Central memory CD4-positive, alpha-beta T cell (primary cell): Measurements from ENCODE around the gene DNAJB4.
"Not testable (repeated sequence)": the region's sequence is repeated elsewhere in the genome, so short reads cannot be mapped to it uniquely, and the experiment has no call there.

ENCODE experiments used
- DNase-seq: peaks from one replicate; pipeline ENCODE4 v3.0.0; 2022

The DNAJB4 gene

GRCh38 chr1:78040484-78041089, 35.8 kb downstream of the DNAJB4 start:
- no peak for DNase-seq

- no peak for DNase-seq
These were observed 38.7 kb downstream of the DNAJB4 start for GRCh38 chr1:78043436-78043835.

- DNase-seq: no peak
These were observed 40.2 kb downstream of the DNAJB4 start for GRCh38 chr1:78044796-78045562.

GRCh38 chr1:78045563-78045925, 40.8 kb downstream of the DNAJB4 start:
- no peak for DNase-seq

GRCh38 chr1:78045926-78046778, 41.4 kb downstream of the DNAJB4 start, which contains the start of gene GIPC2:
GIPC2 (plus strand) TSS chr1:78045966; CDS start chr1:78046095, 129 bp downstream.
- DNase-seq: no peak

GRCh38 chr1:78047106-78047505, 42.4 kb downstream of the DNAJB4 start:
- DNase-seq: no peak

- DNase-seq: no peak
These were observed 42.9 kb downstream of the DNAJB4 start for GRCh38 chr1:78047631-78048030.

GRCh38 chr1:78048446-78048845, 43.7 kb downstream of the DNAJB4 start:
- DNase-seq: no peak

GRCh38 chr1:78049396-78049795, 44.7 kb downstream of the DNAJB4 start:
- no peak for DNase-seq

- DNase-seq: no peak
These were observed 46.3 kb downstream of the DNAJB4 start for GRCh38 chr1:78051005-78051404.

- no peak for DNase-seq
These were observed 48.1 kb downstream of the DNAJB4 start for GRCh38 chr1:78052685-78053405.

GRCh38 chr1:78053498-78053897, 48.8 kb downstream of the DNAJB4 start:
- no peak for DNase-seq

GRCh38 chr1:78054559-78054958, 49.8 kb downstream of the DNAJB4 start:
- DNase-seq: no peak

GRCh38 chr1:78054972-78055371, 50.2 kb downstream of the DNAJB4 start:
- no peak for DNase-seq

GRCh38 chr1:78055565-78056132, 50.9 kb downstream of the DNAJB4 start:
- no peak for DNase-seq

GRCh38 chr1:78058670-78059069, 53.9 kb downstream of the DNAJB4 start:
- no peak for DNase-seq

- no peak for DNase-seq
These were observed 56.3 kb downstream of the DNAJB4 start for GRCh38 chr1:78060857-78061563.

GRCh38 chr1:78061825-78062523, 57.2 kb downstream of the DNAJB4 start:
- no peak for DNase-seq

GRCh38 chr1:78064886-78065285, 60.1 kb downstream of the DNAJB4 start:
- DNase-seq: not testable (repeated sequence)
